Caco-2 (cell line): ENCODE data around the gene PJVK. TPM values are rescaled to one million over a fixed set of nuclear protein-coding genes. Genes with fewer than 3 reads are reported as not detected.

ENCODE experiments used
- BruUV-seq: library from RNA; stranded (reverse); fragments of 400-500 nt; replicated peaks from 2 replicates; lab custom pipeline; 2021; lab: Mats Ljungman, UMichigan
- CTCF ChIA-PET: fragments of 300-600 bp; sonication (Branson Sonifier 250); formaldehyde crosslinking; loops from one replicate; lab custom pipeline; 2022; ENCODE audit warnings: antibody characterized with exemption; lab: Charles Lee
- POLR2A ChIA-PET: fragments of 300-600 bp; sonication (Branson Sonifier 250); formaldehyde crosslinking; loops from one replicate; lab custom pipeline; 2022; ENCODE audit warnings: antibody characterized with exemption; lab: Charles Lee
- DNase-seq, 2 experiments: peaks; one replicate each; pipeline versions ENCODE4 v3.0.0 to v3.0.0-alpha.2; 2020 to 2022
- H3K27me3 ChIP-seq: replicated peaks from 2 replicates; pipeline ENCODE4 v1.6.0; 2011; ENCODE audit warnings: low read length; ENCODE audit not compliant: control insufficient read depth, insufficient read depth
- H3K36me3 ChIP-seq: 2 replicates; pipeline ENCODE4 v1.5.1; 2011; ENCODE audit warnings: low read length; ENCODE audit not compliant: control insufficient read depth, insufficient read depth
- H3K4me1 ChIP-seq: fragments of 250-450 bp; sonication (Bioruptor Pico); 2 replicates; pipeline ENCODE4 v1.5.1; 2020; ENCODE audit warnings: mild to moderate bottlenecking
- H3K4me3 ChIP-seq: 2 replicates; pipeline ENCODE4 v1.5.1; 2011; ENCODE audit warnings: low read depth, mild to moderate bottlenecking, control low read depth, low read length
- H3K9me3 ChIP-seq: fragments of 250-450 bp; sonication (Bioruptor Pico); 2 replicates; pipeline ENCODE4 v1.5.1; 2020; ENCODE audit warnings: mild to moderate bottlenecking, moderate library complexity
- H3K27ac Mint-ChIP-seq: one replicate; pipeline ENCODE4 v1.8.0; 2022; ENCODE audit warnings: mixed read lengths; ENCODE audit not compliant: unreplicated experiment
- H3K27me3 Mint-ChIP-seq: one replicate; pipeline ENCODE4 v1.8.0; 2022; ENCODE audit warnings: mixed read lengths; ENCODE audit not compliant: insufficient read depth, unreplicated experiment
- H3K36me3 Mint-ChIP-seq: one replicate; pipeline ENCODE4 v1.8.0; 2022; ENCODE audit warnings: mild to moderate bottlenecking, mixed read lengths; ENCODE audit not compliant: insufficient read depth, unreplicated experiment
- H3K4me1 Mint-ChIP-seq: one replicate; pipeline ENCODE4 v1.8.0; 2022; ENCODE audit warnings: low read depth, mixed read lengths; ENCODE audit not compliant: unreplicated experiment
- H3K4me3 Mint-ChIP-seq: one replicate; pipeline ENCODE4 v1.8.0; 2022; ENCODE audit warnings: mild to moderate bottlenecking, moderate library complexity, mixed read lengths; ENCODE audit not compliant: unreplicated experiment
- H3K9me3 Mint-ChIP-seq: one replicate; pipeline ENCODE4 v1.8.0; 2022; ENCODE audit warnings: mixed read lengths; ENCODE audit not compliant: unreplicated experiment
- intact Hi-C: fragments of 100-400 bp; cut with micrococcal nuclease; formaldehyde crosslinking; loops from one replicate; pipeline ENCODE4 v1.10.0; 2022; ENCODE audit not compliant: unreplicated experiment
- total RNA-seq: library from RNA; stranded (reverse); gene quantifications from 2 replicates; pipeline ENCODE4 v1.2.3, GENCODE V29; 2022
- TF ChIP-seq, protein P1 (sequence below), 2 experiments: fragments of 200-600 bp in 1 of 2; IDR thresholded peaks; 1 replicate in 1 of 2; 2 replicates in 1 of 2; pipeline versions ENCODE4 v1.5.1 to v1.8.0; 2011 to 2022; ENCODE audit warnings: antibody characterized with exemption in 1 of 2, control low read depth in 1 of 2, inconsistent platforms in 1 of 2, low read depth in 1 of 2, low read length in 1 of 2, mild to moderate bottlenecking in 1 of 2, moderate library complexity in 1 of 2; ENCODE audit not compliant: insufficient read depth in 1 of 2, severe bottlenecking in 1 of 2, unreplicated experiment in 1 of 2

The PJVK gene
- total RNA-seq, 1 experiment from 2014 or later = 2.9 TPM

- CTCF ChIA-PET = interaction anchor here (1.3 kb wide), 1 partner anchor 30 kb away, joined by 5 read pairs; the partner anchor contains the start of genes PJVK and PRKRA
- Histone ChIP-seq H3K4me1 (peaks cover 7% of the 10 kb centered on the region; the same call in 1 of the 2 replicates), H3K9me3 (no peaks in the 10 kb centered on the region), H3K27me3 (no peaks in the 10 kb centered on the region), H3K4me3 (peak within 1 kb of the TSS; percentile 60), H3K36me3 (no peaks in the 10 kb centered on the region)
- no TSS peak for BruUV-seq
- POLR2A ChIA-PET = interaction anchor here (1.5 kb wide), 1 partner anchor 29 kb away, joined by 22 read pairs; the partner anchor contains the start of genes PJVK and PRKRA
- intact Hi-C loops = loop anchor here (1.0 to 2.0 kb wide), 4 partner anchors 9 to 368 kb away; partner anchors contain the start of genes PJVK, PRKRA and RBM45
- Mint-ChIP-seq H3K36me3 (peaks cover 18% of the 10 kb centered on the region), H3K4me1 (peaks cover 5% of the 10 kb centered on the region), H3K9me3 (no peaks in the 10 kb centered on the region), H3K4me3 (peak within 1 kb of the TSS; percentile 99), H3K27me3 (no peaks in the 10 kb centered on the region), H3K27ac (peak within 1 kb of the TSS; percentile 96)
- TF ChIP-seq, protein P1, sequence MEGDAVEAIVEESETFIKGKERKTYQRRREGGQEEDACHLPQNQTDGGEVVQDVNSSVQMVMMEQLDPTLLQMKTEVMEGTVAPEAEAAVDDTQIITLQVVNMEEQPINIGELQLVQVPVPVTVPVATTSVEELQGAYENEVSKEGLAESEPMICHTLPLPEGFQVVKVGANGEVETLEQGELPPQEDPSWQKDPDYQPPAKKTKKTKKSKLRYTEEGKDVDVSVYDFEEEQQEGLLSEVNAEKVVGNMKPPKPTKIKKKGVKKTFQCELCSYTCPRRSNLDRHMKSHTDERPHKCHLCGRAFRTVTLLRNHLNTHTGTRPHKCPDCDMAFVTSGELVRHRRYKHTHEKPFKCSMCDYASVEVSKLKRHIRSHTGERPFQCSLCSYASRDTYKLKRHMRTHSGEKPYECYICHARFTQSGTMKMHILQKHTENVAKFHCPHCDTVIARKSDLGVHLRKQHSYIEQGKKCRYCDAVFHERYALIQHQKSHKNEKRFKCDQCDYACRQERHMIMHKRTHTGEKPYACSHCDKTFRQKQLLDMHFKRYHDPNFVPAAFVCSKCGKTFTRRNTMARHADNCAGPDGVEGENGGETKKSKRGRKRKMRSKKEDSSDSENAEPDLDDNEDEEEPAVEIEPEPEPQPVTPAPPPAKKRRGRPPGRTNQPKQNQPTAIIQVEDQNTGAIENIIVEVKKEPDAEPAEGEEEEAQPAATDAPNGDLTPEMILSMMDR (IDR thresholded peaks at IDR 0.05; ENCODE audit: insufficient read depth in 1 of 2, low read depth in 1 of 2, low read length in 1 of 2, severe bottlenecking in 1 of 2, unreplicated experiment in 1 of 2) = no peak
- peak; percentile 94 to 95 for DNase-seq
These were observed 29.3 kb downstream of the PJVK start, which contains the start of gene PLEKHA3 for GRCh38 chr2:178480227-178481181. PLEKHA3 (plus strand) TSS chr2:178480457; CDS start chr2:178480870, 413 bp downstream.

GRCh38 chr2:178482437-178482836 lies 31.3 kb downstream of the PJVK start:
- no peak overlapping the region for H3K4me3 ChIP-seq
- H3K36me3 Mint-ChIP-seq = peaks cover 24% of the 10 kb centered on the region
- CTCF ChIA-PET = interaction anchor here (0.7 kb wide), 1 partner anchor 40 kb away, joined by 3 read pairs; no protein-coding TSS in a partner anchor
- BruUV-seq = no TSS peak
- no peak overlapping the region for H3K27ac Mint-ChIP-seq
- peaks cover 5% of the 10 kb centered on the region for H3K4me1 Mint-ChIP-seq
- H3K27me3 Mint-ChIP-seq = no peaks in the 10 kb centered on the region
- peaks cover 5% of the 10 kb centered on the region; the same call in 1 of the 2 replicates for H3K4me1 ChIP-seq
- TF ChIP-seq, protein P1 (IDR thresholded peaks at IDR 0.05; ENCODE audit: insufficient read depth in 1 of 2, low read depth in 1 of 2, low read length in 1 of 2, severe bottlenecking in 1 of 2, unreplicated experiment in 1 of 2) = no peak
- 0 out of 2 replicates have a peak, but pooled peaks cover 1% of the 10 kb centered on the region for H3K36me3 ChIP-seq
- no peaks in the 10 kb centered on the region for H3K27me3 ChIP-seq
- no peak overlapping the region for H3K4me3 Mint-ChIP-seq
- no peak for DNase-seq
- H3K9me3 Mint-ChIP-seq = no peaks in the 10 kb centered on the region
- POLR2A ChIA-PET = no interaction called here
- intact Hi-C loops = no loop called here
- no peaks in the 10 kb centered on the region for H3K9me3 ChIP-seq
